Posterior vena cava (tissue), 2 donors: Measurements from ENCODE around the gene CBL. TPM values are rescaled to one million over a fixed set of nuclear protein-coding genes. Genes with fewer than 3 reads are reported as not detected.
"Not testable (repeated sequence)": the region's sequence is repeated elsewhere in the genome, so short reads cannot be mapped to it uniquely, and the experiment has no call there.

ENCODE experiments used
- DNase-seq: peaks from one replicate; pipeline ENCODE4 v3.0.0-alpha.2; 2020; ENCODE audit warnings: low spot score
- intact Hi-C, 2 donors: fragments of 100-400 bp; cut with DNase I; formaldehyde crosslinking; loops; one replicate each; pipeline versions ENCODE4 v1.14.1 to v1.14.2; 2022 to 2023
- total RNA-seq, 2 donors: library from RNA; stranded (reverse); fragmentation: NEBNext Ultra II Directional; extraction: Animal tissue kit (Norgen Biotek cat#: 25700); gene quantifications; one replicate each; pipeline ENCODE4 v1.2.1, GENCODE V29; 2021
- donor health status: DM: yes; HTN: yes; CAD: no.
- donor health status: DM: yes; HTN: yes; CAD: no.

CBL gene
- total RNA-seq, 2 donors from 2014 or later = 23.3 to 32.8 TPM

DNA sequence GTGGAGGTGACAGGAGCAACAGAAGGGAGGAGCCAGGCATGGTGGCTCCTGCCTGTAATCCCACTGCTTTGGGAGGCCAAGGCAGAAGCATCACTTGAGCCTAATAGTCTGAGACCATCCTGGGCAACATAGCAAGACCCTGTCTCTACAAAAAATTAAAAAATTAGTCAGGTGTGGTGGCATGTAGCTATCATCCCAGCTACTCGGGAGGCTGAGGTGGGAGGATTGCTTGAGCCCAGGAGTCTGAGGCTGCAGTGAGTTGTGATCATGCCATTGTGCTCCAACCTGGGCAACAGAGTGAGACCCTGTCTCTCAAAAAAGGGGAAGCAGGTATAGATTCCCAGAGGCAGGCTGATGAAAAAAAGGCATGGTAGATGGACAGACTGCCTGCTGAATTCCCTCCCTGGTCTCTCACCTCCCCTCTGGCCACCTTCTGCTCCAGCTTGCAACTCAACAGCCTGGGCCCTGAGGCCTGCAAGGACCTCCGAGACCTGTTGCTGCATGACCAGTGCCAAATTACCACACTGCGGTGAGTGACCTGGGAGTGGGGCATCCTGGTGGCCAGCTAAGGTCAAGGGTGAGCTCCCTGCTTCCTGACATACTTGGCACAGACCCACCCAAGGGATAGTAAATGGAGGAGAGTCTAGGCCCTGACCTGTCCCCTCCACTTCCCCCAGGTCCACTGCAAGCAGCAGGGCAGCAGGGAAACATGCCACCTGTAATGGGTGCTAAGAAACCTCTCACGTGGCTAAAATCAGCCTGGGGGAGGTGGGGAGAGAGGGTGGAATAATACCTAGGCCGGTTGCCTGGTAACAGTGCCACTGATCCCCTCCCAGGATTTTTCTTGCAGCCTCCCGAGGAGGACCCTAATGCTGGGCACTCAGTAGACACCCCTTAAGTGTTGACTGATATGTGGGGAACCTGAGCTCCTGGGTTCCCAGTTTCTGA, 25.1 kb upstream of the CBL start:
- intact Hi-C loops = no loop called here
- no peak for DNase-seq

DNA sequence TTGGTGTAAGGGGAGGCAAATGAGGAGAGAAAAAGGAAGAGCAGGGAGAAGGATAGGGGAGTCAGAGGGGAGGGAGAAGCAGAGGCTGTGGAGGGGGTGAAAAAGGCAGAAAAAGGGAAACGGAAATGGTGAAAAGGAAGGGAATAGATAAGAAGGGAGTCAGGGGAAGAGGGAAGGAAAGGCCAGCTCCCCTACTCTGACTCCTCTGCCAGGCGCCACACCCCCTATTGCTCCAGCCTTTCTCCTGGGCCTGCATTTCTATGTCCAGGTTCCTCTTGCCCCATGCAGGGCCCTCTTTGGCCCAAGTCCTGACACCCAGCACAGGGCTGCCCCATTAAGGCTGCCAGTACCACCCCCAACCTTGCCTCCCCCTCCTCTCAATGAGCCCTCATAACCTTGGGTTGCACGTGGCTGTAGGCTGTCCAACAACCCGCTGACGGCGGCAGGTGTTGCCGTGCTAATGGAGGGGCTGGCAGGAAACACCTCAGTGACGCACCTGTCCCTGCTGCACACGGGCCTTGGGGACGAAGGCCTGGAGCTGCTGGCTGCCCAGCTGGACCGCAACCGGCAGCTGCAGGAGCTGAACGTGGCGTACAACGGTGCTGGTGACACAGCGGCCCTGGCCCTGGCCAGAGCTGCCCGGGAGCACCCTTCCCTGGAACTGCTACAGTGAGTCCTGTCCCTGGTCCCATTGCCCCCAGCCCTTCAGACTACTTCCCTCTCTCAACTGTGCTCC, 24.3 kb upstream of the CBL start:
- intact Hi-C loops = loop anchor here in 1 of 2 donors (1.0 kb wide), 1 partner anchor 19 kb away; no protein-coding TSS in a partner anchor
- no peak for DNase-seq

DNA sequence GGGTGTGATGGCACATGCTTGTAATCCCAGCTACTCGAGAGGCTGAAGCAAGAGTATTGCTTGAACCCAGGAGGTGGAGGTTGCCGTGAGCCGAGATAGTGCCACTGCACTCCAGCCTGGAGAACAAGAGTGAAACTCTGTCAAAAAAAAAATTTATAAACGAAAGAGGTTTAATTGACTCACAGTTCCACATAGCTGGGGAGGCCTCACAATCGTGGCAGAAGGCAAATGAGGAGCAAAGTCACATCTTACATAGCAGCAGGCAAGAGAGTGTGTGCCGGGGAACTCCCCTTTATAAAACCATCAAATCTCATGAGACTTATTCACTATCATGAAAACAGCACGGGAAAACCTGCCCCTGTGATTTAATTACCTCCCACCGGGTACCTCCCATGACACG, 21.7 kb upstream of the CBL start:
- DNase-seq, intact Hi-C loops: not testable (repeated sequence)

DNA sequence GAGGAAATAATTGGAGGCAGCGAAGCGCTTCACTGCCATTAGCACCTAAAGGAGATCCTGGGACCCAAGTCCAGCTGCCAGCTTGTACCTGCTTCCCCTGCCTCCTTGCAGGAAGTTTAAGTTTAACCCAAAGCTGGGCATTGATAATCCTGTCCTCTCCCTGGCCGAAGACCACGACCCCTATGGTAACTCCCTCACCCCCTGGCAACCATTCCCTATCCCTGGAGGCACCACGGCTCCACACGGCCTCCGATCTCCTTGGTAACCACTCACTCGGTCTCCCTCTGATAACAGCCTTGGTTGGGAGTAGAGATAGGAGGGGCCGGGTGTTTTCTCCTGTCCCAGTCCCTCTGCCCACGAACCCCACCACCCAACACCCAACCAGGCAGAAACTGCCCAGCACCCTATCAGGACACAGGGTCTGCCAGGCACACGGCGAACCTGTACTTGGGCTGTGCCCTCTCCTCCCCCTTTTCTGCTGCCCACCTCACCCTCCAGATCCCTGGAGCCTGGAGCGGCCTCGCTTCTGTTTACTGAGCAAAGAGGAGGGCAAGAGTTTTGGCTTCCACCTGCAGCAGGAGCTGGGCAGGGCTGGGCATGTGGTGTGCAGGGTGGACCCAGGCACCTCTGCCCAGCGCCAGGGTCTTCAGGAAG, 20.0 kb upstream of the CBL start:
- DNase-seq = no peak
- intact Hi-C loops = no loop called here

DNA sequence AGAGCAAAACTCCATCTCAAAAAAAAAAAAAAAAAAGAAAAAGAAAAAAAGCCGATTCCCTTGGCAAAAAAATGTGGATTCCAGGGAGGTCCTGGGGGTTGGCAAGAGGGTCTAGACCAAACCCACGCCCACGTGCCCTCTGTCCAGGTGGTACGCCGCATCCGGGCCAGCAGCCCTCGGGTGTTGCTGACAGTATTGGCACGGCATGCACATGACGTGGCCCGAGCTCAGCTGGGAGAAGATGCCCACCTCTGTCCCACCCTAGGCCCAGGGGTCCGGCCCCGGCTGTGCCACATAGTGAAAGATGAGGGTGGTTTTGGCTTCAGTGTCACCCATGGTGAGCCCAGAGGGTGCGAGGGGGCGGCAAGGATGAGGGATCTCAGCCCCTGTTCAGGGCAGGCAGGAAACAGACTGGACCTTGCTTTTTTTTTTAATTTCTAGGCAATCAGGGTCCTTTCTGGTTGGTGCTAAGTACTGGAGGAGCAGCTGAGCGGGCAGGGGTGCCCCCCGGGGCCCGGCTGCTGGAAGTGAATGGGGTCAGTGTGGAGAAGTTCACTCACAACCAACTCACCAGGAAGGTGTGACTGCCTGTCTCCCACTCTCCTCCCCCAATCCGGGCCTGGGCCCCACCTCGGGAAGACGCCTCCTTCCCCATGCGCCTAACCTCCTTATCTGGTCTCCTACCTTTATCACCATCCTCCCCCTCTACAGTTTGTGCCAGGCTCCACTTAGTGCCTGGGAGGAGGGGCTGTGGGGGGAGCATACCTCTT, 18.8 kb upstream of the CBL start:
- no peak for DNase-seq
- intact Hi-C loops = no loop called here

DNA sequence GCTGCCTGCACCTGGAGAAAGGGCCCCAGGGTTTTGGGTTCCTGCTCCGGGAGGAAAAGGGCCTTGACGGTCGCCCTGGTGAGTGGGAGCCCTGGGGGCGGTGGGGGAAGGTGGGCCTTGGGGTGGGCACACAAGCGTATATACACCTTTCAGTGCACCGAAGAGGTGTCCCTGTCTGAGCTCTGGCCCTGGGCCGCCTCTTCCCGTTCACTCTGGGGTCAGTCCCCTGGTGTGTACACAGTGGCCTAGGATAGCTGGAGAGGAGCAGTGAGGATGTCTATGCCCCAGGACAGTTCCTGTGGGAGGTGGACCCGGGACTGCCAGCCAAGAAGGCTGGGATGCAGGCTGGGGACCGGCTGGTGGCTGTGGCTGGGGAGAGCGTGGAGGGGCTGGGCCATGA, 18.1 kb upstream of the CBL start:
- no peak for DNase-seq
- intact Hi-C loops = no loop called here

DNA sequence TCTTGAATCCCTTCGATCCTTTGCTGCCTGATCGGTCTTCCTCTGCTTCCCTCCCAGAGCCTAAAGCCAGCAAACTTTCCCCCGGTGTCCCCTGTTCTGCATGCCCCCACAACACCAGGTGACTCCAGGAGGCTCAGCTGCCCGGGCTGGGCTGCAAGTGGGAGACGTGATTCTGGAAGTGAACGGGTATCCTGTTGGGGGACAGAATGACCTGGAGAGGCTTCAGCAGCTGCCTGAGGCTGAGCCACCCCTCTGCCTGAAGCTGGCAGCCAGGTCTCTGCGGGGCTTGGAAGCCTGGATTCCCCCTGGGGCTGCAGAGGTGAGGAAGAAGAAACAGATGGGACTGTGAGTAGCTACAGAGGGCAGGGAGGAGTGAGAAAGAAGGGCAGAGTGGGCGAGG, 17.3 kb upstream of the CBL start:
- intact Hi-C loops = no loop called here
- no peak for DNase-seq

DNA sequence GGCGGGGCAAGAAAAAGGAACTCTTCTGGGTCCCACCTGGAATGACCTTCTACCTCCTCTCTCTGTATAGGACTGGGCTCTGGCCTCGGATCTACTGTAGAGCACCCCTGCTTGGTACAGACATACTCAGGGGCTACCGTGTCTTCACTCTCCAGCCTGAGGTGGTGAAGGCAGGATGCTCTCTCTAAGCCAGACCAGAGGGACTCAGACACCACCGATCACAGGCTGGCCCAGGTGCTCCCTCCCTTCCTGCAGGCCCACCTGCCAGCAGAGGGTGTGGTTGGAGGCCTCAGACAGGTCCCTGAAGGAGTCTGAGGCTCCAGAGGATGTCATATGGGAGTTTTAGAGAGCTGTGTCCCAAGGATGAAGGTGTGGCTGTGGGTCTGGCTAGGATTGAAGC, 16.7 kb upstream of the CBL start:
- intact Hi-C loops = no loop called here
- no peak for DNase-seq

DNA sequence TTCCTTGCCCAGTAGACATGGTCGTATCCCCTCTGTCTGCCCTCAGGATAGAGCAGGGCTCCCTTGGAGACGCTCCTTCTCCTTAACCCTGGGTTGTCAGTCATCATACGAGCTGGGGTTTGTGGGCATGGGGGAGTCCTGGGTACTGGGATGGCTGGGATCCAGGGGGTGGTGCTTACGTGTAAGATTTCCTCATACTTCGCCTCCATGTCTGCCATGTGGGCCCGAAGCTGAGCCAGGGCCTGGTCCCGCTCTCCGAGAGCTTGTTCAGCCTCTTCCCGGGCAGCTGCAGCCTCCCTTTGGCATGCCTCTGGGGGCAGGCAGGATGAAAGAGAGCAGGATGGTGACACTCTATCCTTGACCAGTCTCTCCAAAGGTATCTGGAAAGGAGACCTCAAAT, 15.6 kb upstream of the CBL start:
- intact Hi-C loops = loop anchor here (5.0 to 10.0 kb wide), 2 partner anchors 46 to 1052 kb away; partner anchors contain the start of genes ABCG4 (in 1 of the 2) and POU2F3 (in 1 of the 2)
- DNase-seq = peak; percentile 41

DNA sequence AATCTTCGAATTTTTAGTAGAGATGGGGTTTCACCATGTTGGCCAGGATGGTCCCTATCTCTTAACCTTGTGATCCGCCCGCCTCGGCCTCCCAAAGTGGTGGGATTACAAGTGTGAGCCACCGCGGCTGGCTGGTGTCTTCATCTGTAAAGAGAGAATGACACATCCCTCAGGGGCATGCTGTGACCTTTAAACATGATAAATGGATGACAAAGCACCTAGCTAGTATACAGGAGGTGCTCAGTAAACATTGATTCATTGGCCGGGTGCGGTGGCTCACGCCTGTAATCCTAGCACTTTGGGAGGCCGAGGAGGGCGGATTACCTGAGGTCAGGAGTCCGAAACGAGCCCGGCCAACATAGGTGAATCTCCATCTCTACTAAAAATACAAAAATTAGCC, 14.9 kb upstream of the CBL start:
- intact Hi-C loops = loop anchor here (5.0 to 10.0 kb wide), 2 partner anchors 46 to 1051 kb away; partner anchors contain the start of genes ABCG4 (in 1 of the 2) and POU2F3 (in 1 of the 2)
- DNase-seq = peak; percentile 58

DNA sequence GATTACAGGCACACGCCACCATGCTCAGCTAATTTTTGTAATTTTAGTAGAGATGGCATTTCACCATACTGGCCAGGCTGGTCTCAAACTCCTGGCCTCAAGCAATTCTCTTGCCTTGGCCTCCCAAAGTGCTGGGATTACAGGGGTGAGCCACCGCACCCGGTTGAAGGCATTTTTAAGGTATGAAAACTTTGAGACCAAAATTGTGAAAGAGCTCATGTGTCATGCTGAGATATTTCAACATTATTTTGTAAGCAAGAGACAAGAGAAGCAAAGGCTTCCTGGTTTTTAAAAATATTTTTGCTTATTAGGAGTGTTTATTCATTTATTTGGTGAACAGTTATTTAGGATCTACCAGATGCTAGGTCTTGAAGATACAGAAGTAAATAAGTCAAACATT, 14.0 kb upstream of the CBL start:
- peak; percentile 19 for DNase-seq
- intact Hi-C loops = loop anchor here (5.0 to 10.0 kb wide), 2 partner anchors 47 to 1050 kb away; partner anchors contain the start of genes ABCG4 (in 1 of the 2) and POU2F3 (in 1 of the 2)

DNA sequence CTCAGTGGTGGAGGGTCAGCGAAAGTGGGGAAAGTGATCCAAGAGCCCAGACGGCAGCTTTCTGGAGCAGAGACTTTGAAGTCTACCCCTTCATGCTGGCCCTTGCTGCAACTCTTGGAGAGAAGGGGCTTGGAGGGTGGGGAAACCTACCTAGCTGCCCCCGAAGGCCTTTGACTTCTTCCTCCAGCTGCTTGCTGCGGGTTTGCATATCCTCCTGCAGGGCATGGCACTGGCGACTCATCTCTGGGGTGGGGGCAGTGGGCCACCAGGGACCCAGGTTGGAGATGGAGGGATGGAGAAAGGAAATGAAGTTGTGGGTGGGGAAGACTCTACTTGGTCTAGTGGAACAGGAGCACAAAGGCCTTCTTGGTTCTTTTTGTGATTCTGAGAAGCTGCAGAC, 13.1 kb upstream of the CBL start:
- no peak for DNase-seq
- intact Hi-C loops = loop anchor here (5.0 to 10.0 kb wide), 2 partner anchors 48 to 1049 kb away; partner anchors contain the start of genes ABCG4 (in 1 of the 2) and POU2F3 (in 1 of the 2)

DNA sequence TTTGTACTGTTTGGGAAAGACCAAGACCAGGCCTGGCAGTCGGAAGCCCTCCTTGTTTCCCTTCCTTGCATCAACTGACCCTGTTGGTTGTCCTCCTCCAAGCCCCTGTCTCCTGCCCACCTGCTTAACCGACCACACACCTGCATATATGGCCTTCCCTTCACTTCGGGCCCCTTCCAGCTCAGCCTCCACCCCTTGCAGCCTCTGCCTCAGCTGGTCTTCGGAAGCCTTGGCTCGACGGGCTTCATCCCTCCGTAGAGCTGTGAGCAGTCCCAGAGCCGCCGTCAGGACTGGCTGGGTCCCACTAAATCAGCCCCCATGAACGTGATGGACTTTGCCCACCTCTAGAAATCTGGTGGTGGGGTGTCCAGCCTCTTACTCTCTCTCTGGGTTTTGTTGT, 12.5 kb upstream of the CBL start:
- intact Hi-C loops = loop anchor here (5.0 to 10.0 kb wide), 2 partner anchors 49 to 1049 kb away; partner anchors contain the start of genes ABCG4 (in 1 of the 2) and POU2F3 (in 1 of the 2)
- DNase-seq = no peak

DNA sequence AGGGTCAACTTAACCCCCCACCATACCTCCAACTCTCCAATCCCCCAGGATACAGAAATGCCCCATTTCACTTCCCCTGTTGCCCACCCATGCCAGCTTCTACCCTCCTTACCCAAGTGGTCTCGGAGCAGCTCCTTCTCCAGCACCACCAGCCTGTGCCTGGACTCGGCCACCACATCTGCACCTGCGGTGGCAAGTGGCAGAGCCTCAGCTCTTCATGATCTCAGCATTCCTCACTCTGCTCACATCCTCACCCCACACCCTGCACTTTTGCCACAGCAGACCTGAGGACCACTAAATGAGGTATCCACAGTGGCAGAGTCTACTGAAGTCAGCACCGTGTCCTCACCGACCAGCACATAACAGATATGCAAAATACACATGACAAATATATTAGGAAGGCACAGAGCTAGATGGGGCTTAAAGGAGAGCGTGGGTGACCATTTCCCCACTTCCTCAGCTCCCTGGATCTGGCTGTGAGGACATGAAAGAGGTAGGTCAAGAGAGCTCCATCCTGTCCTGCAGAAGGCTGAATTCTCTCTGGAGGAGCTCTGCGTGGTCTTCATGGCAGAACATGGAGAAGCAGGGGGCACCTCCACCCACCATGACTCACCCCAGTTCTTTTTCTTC, 11.2 kb upstream of the CBL start:
- intact Hi-C loops = loop anchor here (5.0 to 10.0 kb wide), 2 partner anchors 50 to 1047 kb away; partner anchors contain the start of genes ABCG4 (in 1 of the 2) and POU2F3 (in 1 of the 2)

DNA sequence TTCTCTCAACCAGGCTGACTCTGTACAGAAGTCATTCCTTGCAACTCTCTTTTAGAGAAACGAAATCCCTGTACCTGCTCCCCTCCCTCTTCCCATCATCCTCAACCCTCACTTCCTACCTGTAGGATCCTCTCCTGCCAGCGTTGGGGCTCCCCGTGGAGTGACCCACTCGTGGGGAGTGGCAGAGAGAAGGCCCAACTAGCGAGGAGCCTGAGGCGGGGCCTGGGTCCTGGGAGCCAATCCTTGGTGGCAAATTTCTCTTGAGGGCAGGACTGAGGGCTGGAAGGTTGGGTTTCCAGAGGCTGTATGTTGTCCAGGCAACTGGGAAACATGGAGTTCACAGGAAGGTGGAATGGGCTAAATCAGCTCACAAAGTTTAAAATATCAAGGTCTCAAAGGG, 10.5 kb upstream of the CBL start:
- intact Hi-C loops = loop anchor here in 1 of 2 donors (10.0 kb wide), 1 partner anchor 51 kb away; the partner anchor contains the start of gene ABCG4
- no peak for DNase-seq

More for the DNA sequence above, 11.2 kb upstream of the CBL start:
- no peak for DNase-seq

DNA sequence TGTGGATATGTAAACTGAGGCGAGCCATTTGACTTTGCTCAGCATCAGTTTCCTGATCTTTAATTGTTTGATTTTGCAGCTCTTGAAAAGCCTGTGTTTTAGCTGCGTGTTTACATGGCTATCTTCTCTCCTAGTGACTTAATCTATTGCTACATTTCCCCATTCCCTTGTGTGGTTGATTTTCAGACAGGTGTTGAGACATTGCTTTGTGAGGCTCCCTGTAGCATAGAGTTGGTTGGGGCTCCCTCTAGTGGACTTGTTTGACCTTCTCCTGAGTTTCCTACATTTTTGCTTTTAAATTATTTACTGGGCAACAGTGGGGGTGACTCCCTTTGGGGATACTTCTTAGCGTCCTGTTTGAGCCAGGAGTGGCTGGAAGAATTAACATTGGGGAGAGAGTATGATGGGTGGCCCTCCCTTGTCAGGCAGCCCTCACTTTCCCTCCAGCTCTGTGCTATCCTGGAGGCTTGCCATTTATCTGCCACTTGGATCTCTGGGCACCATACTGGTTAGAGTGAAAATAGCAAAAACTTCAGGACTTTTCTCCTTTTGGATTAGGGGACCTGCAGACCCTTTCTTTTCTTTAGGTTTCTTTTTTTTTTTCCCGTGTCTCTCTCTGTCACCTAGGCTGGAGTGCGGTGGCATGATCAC, 9.2 kb upstream of the CBL start:
- no peak for DNase-seq
- intact Hi-C loops = loop anchor here in 1 of 2 donors (10.0 kb wide), 1 partner anchor 52 kb away; the partner anchor contains the start of gene ABCG4

DNA sequence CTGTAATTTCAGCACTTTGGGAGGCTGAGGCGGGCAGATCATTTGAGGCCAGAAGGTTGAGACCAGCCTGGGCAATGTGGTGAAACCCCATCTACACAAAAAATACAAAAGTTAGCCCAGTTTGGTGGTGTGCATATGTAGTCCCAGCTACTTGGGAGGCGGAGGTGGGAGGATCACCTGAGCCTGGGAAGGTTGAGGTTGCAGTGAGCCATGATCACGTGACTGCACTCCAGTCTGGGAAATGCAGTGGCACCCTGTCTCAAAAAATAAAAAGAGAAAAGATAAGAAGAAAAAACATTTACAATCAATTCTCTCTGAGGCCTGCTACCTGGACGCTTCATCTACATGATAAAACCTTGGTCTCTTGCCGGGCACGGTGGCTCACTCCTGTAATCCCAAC, 7.2 kb upstream of the CBL start:
- intact Hi-C loops = loop anchor here in 1 of 2 donors (10.0 kb wide), 1 partner anchor 54 kb away; the partner anchor contains the start of gene ABCG4
- DNase-seq = no peak
